OCI-LY1 (cell line): Measurements from ENCODE around the gene P3R3URF.

Source experiments
- H2AFZ ChIP-seq: fragments of 200-600 bp; sonication (generic), shearing (Covaris generic); 2 replicates; pipeline ENCODE4 v1.6.0; 2014; ENCODE audit warnings: antibody characterized with exemption, mild to moderate bottlenecking, low read length
- H3F3A ChIP-seq: fragments of 200-600 bp; sonication (generic), shearing (Covaris generic); 2 replicates; pipeline ENCODE4 v1.6.0; 2014; ENCODE audit warnings: mild to moderate bottlenecking, antibody characterized with exemption, low read length, moderate library complexity; ENCODE audit not compliant: insufficient read depth
- H3K27ac ChIP-seq: fragments of 200-600 bp; sonication (generic); 2 replicates; pipeline ENCODE4 v1.5.1; 2014; ENCODE audit warnings: low read length, mixed run types, mild to moderate bottlenecking, low read depth; ENCODE audit not compliant: poor library complexity, severe bottlenecking
- H3K27me3 ChIP-seq: fragments of 200-600 bp; sonication (generic); 2 replicates; pipeline ENCODE4 v1.6.0; 2014; ENCODE audit warnings: antibody characterized with exemption, mild to moderate bottlenecking, low read length, moderate library complexity; ENCODE audit not compliant: insufficient read depth
- H3K36me3 ChIP-seq: fragments of 200-600 bp; sonication (generic); 2 replicates; pipeline ENCODE4 v1.6.1; 2014; ENCODE audit warnings: mild to moderate bottlenecking, antibody characterized with exemption, low read length, moderate library complexity, mixed read lengths; ENCODE audit not compliant: insufficient read depth
- H3K4me1 ChIP-seq: fragments of 200-600 bp; sonication (generic); 2 replicates; pipeline ENCODE4 v1.5.1; 2014; ENCODE audit warnings: mild to moderate bottlenecking, low read length, moderate library complexity; ENCODE audit not compliant: insufficient read depth, severe bottlenecking
- H3K4me2 ChIP-seq: fragments of 200-600 bp; sonication (generic), shearing (Covaris generic); 2 replicates; pipeline ENCODE4 v1.6.1; 2014; ENCODE audit warnings: low read length
- H3K4me3 ChIP-seq: fragments of 200-600 bp; sonication (generic); 2 replicates; pipeline ENCODE4 v1.5.1; 2014; ENCODE audit warnings: low read length, low read depth, mild to moderate bottlenecking, mixed read lengths; ENCODE audit not compliant: poor library complexity, severe bottlenecking
- H3K79me2 ChIP-seq: fragments of 200-600 bp; shearing (Covaris generic); 2 replicates; pipeline ENCODE4 v1.6.1; 2016; ENCODE audit warnings: mixed run types, low read length, mixed read lengths; ENCODE audit not compliant: insufficient read depth
- H3K9ac ChIP-seq: fragments of 200-600 bp; sonication (generic), shearing (Covaris generic); 2 replicates; pipeline ENCODE4 v1.6.1; 2014; ENCODE audit warnings: mild to moderate bottlenecking, low read length, mixed read lengths
- H3K9me2 ChIP-seq: fragments of 200-600 bp; sonication (generic), shearing (Covaris generic); 2 replicates; pipeline ENCODE4 v1.6.1; 2014; ENCODE audit warnings: low read depth, mild to moderate bottlenecking, low read length, mixed read lengths
- H3K9me3 ChIP-seq: fragments of 200-600 bp; shearing (Covaris generic); 2 replicates; pipeline ENCODE4 v1.6.1; 2014; ENCODE audit warnings: low read length, mixed read lengths
- H4K20me1 ChIP-seq: fragments of 200-600 bp; sonication (generic), shearing (Covaris generic); 2 replicates; pipeline ENCODE4 v1.6.0; 2016; ENCODE audit warnings: mild to moderate bottlenecking, low read length; ENCODE audit not compliant: insufficient read depth
- CTCF ChIP-seq: fragments of 200-600 bp; sonication (generic), shearing (Covaris generic); IDR thresholded peaks from 2 replicates; pipeline ENCODE4 v1.5.1; 2017; ENCODE audit warnings: mild to moderate bottlenecking, antibody characterized with exemption, low read length, moderate library complexity, mixed read lengths
- EZH2 ChIP-seq: fragments of 200-600 bp; sonication (generic), shearing (Covaris generic); IDR thresholded peaks from 2 replicates; pipeline ENCODE4 v1.8.0; 2017; ENCODE audit warnings: borderline replicate concordance, mixed run types, mild to moderate bottlenecking, antibody characterized with exemption, low read length, moderate library complexity, mixed read lengths

Gene P3R3URF

DNA sequence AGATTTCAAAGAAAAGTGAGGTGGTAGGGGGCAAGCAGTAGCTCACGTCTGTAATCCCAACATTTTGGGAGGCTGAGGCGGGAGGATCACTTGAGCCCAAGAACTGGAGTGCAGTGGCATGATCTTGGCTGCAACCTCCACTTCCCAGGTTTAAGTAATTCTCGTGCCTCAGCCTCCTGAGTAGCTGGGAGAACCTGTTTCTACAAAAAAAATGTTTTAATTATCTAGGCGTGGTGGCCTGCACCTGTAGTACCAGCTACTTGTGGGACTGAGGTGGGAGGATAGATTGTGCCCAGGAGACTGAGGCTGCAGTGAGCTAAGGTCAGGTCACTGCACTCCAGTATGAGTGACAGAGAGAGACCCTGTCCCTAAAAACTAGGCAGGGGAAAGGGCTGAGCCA is 4.0 kb downstream of the P3R3URF start:
- Histone ChIP-seq H3K79me2 (no peaks in the 10 kb centered on the region), H3K4me1 (peaks cover 6% of the 10 kb centered on the region), H3K9me3 (no peaks in the 10 kb centered on the region), H2AFZ (no peak overlapping the region), H3K9me2 (no peaks in the 10 kb centered on the region), H3K4me3 (no peak overlapping the region), H3K9ac (no peak overlapping the region), H3F3A (no peaks in the 10 kb centered on the region), H3K27ac (no peak overlapping the region), H3K4me2 (no peak overlapping the region), H3K36me3 (no peaks in the 10 kb centered on the region; the same call in 1 of the 2 replicates), H4K20me1 (no peaks in the 10 kb centered on the region), H3K27me3 (no peaks in the 10 kb centered on the region; the same call in 1 of the 2 replicates)
- TF ChIP-seq CTCF: no peak
- no peak for TF ChIP-seq EZH2

DNA sequence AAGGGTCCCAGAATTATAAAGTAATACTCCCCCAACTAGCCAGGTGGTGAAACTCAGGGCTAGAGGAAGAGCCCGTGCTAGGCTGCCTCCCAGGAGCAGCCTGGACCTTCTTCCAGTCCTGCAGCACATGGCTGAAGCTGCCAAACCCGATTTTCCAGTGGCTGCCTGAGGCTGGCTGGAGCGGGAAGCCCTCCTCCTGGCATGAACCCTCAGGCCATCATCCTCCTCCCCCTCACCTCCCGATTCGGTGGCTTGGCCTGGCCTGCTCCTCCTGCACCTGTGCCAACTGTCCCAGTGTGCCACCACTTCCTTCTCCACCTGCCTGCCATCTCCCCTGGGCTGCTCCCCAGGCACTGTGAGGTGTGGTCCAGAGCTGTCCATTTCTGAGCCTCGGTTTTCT is 4.4 kb downstream of the P3R3URF start:
- Histone ChIP-seq H3K36me3 (no peaks in the 10 kb centered on the region; the same call in 1 of the 2 replicates), H3K27ac (no peak overlapping the region), H3K9me2 (no peaks in the 10 kb centered on the region), H3K4me2 (no peak overlapping the region), H3K4me3 (no peak overlapping the region), H3K79me2 (no peaks in the 10 kb centered on the region), H3K27me3 (no peaks in the 10 kb centered on the region; the same call in 1 of the 2 replicates), H3K9ac (no peak overlapping the region), H2AFZ (no peak overlapping the region), H3F3A (no peaks in the 10 kb centered on the region), H3K4me1 (peaks cover 11% of the 10 kb centered on the region), H3K9me3 (no peaks in the 10 kb centered on the region), H4K20me1 (no peaks in the 10 kb centered on the region)
- TF ChIP-seq EZH2 (no peak), CTCF (no peak)

GRCh38 chr1:46171351-46171750 is 4.9 kb downstream of the P3R3URF start:
- Histone ChIP-seq H3K79me2 (no peaks in the 10 kb centered on the region), H3K4me3 (no peak overlapping the region), H3K9me2 (no peaks in the 10 kb centered on the region), H3K4me2 (no peak overlapping the region), H3K9ac (no peak overlapping the region), H3K27me3 (no peaks in the 10 kb centered on the region; the same call in 1 of the 2 replicates), H3K9me3 (no peaks in the 10 kb centered on the region), H3K36me3 (no peaks in the 10 kb centered on the region; the same call in 1 of the 2 replicates), H3K4me1 (peaks cover 16% of the 10 kb centered on the region), H3K27ac (no peak overlapping the region), H2AFZ (no peak overlapping the region), H4K20me1 (no peaks in the 10 kb centered on the region), H3F3A (no peaks in the 10 kb centered on the region)
- no peak for TF ChIP-seq CTCF
- no peak for TF ChIP-seq EZH2
